Activated CD4-positive, alpha-beta T cell treated with anti-CD3 and anti-CD28 coated beads, Interleukin-10, Interleukin-2, amounts not matched to agents 100 ng/mL and 50 ng/mL, durations not matched to agents 16 hours and 8 hours (primary cell): ENCODE data around the gene ABHD17B.
"Not testable (repeated sequence)": the region's sequence is repeated elsewhere in the genome, so short reads cannot be mapped to it uniquely, and the experiment has no call there.

Experiments used
- DNase-seq: peaks from one replicate; pipeline ENCODE4 v3.0.0-alpha.2; 2020

ABHD17B gene

DNA sequence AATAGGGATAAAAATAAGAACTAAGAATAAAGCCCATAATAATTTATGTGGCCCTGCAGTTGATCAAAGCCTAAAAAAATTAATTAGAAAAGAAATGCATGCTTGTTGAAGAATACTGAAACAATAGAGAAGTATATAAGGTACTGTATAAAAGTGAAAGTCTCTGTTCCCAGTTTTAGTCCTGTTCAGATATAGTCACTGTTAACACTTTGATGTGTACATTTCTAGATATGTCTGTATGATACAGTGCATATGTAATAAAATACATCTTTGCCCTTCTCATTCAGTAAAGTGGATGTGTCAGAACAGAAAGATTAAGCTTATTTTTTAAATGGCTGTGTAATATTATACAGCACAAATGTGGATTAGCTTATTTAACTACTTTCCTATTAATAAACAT lies 4.5 kb upstream of the ABHD17B start:
- DNase-seq: peak; percentile 51

DNA sequence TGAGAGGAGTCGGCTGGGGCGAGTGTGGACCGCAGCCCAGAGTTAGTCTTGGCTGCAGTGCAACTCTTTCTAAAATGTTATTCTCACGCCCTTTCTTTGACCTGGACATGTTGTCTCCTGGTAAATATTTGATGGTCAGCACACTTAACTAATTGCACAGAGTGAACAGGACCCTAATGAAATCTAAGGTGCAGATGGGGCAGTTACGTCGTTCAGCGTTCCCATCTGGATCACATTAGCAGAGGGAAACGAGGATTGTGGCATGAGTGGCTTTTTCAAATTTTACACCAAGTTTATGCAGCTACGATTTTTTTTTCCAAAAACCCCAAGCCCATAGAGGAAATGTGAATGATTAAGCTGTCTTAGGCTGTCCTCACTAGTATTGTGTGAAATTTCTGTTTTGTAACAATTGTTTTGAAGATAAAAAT lies 929 bp upstream of the ABHD17B start:
- DNase-seq: no peak

DNA sequence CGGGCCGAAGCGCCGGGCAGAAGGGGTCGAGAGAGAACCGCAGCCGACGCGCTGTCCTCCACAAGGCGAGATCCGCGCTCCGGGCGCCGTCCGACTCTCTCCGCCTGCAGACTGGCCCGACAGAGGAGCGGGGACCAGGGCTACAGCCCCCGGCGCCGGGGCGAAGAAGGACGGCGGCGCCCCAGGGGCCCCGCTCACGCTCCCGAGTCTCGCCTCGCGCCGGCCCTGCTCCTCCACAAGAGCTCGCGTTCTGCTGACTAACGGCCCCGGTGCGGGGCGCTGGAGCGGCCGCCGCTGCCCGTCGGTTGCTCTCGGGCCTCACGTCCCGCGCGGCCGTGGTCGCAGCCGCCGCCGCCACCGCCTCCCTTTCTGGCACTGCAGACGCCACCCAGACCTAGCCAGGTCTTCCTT lies 338 bp downstream of the ABHD17B start:
- no peak for DNase-seq

DNA sequence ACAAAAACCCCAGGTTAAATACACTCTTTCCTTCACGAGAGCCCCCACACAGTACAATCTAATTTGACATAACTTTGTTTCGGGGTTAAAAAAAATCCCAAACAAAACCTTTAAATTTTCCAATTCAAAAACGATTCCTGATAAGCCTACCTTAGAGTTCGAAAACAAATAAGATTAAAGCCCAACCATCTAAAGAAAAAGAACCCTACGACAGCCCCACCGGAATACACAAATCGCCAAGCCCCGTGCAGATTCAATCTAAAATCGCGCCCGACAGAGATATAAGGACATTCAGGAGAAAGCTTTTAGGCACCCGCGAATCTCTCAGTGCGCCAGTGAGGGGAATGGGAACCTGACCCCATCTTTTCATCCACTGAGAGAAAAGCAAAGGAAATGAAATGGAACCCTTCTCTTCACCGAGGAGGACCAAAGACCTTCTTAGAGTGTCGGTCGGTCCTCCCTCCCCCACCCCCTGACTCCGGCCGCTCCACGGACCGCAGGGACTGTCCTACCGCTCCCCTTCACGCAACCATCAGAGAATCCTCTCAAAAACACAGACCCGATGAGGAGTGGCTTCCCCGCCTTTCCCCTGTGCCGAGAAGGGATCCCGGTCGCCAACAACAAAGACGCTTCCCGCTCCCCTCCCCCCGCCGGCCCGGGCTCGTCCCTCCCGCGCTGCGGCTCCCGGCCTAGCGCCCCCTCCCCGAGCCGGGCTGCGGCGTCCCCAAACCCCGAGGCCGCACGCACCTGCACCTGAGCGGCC lies 925 bp downstream of the ABHD17B start:
- peak; percentile 42 for DNase-seq

DNA sequence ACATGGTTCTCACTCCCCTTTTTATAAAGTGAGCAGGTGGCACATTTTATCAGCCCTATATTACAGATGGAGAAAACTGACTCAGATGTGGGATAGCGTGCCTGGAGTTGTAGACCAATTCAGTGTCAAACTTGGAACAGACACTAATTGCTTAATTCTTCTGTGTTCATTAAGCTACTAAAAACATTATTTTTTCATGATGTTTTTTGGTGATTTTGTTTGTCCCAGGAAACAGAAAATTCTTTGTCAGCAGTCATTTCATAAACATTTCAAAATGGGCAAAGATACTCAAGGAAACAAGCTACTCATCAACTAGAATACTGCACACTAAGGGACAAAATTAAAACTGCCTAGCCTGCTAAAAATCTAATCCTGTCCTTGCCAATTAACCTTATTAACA lies 2.2 kb downstream of the ABHD17B start:
- no peak for DNase-seq

DNA sequence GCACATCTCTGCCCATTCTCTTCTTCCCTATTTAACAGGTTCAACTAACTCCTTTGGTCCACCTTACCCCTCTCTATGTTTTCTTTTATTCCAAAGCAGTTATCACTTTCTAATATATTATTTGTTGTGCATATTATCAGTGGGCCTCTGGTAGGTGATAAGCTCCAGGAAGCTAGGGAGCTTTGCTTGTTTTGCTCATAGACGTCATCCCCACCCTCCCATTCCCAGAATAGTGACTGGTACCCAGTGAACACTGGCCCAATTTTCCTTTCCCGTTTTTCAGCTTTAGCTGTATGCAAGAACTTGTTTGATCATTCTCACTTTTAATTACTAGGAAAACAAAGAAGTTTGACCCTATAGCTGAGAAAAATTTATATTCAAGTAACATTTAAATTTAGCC lies 6.9 kb downstream of the ABHD17B start:
- DNase-seq: no peak

DNA sequence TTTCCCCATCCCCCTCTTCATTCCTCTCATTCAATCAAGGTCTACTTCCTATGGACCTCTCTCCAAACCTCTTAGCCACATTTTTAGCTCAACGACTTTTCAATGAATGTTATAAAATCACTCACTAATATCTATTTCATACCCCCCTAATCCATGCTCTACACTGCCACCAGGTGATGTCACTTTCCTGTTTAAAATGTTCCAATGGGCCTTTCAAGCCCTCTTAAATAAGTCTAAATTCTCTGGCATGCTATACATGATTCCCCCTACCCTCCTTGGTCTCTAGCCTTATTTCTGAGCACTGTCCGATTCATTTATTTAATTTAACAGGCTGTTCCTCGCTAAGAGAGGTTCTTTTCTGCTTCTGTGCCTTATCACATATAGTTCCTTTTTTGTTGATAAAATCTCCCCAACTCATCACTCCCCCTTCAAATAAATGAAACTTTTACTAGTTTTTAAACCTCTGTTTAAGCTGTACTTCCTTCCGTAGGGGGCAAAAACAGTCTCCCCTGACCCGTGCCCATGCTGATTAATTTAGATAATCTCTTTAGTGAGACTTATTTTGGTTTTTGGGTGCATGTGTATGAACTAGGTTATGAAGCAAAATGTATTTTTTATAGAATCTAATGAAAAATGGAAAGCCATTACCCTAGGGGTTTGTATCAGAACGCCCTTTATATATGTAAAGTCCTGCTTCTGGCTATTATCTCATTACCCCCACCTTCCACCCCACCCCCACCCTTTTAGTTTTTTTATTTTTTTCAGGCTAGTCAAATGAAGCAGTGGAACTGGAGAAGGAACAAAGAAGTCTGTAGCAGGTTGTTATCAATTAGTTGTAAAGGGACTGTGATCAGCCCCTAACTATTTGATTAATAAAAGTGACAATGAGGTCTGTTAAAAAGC lies 9.0 kb downstream of the ABHD17B start:
- no peak for DNase-seq

DNA sequence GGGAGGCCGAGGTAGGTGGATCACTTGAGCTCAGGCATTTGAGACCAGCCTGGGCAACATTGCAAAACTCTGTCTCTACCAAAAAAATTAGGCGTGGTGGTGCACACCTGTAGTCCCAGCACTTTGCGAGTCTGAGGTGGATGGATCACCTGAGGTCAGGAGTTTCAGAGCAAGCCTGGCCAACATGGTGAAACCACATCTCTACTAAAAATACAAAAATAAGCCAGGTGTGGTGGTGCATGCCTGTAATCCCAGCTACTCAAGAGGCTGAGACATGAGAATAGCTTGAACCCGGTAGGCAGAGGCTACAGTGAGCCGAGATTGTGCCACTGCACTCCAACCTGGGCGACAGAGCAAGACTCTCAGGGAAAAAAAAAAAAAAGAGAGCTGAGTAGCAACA lies 12.2 kb downstream of the ABHD17B start:
- not testable (repeated sequence) for DNase-seq

DNA sequence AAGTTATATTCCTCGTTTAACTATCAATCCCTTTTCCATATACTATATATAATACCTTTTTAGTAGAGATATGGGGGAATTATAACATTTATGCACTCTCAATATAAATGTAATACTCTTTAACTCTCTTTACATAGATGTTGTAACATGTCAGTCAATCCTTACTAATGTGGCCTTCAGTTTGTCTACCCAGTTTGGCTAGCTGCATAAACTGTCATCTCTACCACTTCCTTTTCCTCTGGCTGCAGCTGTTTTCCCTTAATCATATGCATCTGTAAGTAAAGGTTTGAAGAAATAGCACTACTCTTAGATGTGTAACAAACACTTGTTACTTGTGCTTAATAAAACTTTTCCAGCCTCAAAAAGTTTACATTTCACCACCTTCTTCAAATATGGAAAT lies 13.4 kb downstream of the ABHD17B start:
- DNase-seq: peak; percentile 68

DNA sequence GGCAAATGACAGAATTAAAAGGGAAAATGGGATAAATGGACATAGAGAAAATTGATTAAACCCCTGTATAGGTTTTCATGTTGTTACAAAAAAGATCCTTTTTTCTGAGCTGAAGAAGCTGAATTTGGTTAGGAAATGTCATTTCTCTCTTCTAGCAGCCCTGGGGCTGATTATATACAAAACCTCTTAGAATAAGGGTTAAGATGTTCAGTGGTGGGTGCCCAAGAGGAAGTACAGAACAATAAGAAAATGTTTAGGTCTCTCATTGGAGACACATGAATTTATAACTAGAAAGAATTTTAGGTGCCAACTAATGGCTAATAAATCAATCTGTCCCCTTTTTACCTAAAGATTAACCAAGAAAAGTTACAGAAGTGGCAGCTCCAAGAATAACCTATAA lies 14.2 kb downstream of the ABHD17B start:
- no peak for DNase-seq

DNA sequence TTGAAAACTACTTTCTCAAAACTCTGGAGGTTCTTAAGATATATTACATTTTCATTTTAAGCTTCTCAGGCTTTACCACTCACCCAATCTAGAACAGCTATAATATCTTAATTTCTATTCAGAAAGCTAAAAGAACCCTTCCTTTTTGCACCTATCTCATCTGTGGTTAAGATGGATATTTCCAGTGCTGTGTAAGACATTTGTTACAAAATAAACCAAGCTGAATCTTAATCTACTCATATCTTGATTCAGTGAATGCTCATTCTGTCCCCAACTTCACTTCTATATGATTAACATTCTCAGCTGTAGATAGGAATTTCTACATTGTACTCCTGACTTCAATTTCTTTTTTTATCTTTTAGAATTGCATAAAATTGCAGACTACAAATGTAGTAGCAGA lies 15.0 kb downstream of the ABHD17B start:
- DNase-seq: peak; percentile 30

DNA sequence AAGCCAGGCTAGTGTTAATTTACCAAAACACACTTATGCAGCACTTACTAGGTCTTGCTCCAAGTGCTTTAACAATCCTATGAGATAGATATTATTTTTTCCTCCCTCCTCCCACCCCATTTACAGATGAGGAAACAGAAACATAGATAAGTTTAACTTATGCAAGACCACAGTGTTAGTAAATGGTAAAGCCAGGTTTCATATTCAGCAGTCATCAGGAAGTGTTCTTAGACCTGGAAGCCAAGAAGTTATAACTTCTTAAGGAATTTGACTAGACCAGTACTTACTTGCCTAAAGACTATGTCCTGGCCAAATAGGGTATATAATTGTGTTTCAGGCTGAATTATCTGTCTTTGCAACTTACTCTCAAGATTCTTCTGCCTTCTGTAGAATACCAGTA lies 15.9 kb downstream of the ABHD17B start:
- peak; percentile 10 for DNase-seq

DNA sequence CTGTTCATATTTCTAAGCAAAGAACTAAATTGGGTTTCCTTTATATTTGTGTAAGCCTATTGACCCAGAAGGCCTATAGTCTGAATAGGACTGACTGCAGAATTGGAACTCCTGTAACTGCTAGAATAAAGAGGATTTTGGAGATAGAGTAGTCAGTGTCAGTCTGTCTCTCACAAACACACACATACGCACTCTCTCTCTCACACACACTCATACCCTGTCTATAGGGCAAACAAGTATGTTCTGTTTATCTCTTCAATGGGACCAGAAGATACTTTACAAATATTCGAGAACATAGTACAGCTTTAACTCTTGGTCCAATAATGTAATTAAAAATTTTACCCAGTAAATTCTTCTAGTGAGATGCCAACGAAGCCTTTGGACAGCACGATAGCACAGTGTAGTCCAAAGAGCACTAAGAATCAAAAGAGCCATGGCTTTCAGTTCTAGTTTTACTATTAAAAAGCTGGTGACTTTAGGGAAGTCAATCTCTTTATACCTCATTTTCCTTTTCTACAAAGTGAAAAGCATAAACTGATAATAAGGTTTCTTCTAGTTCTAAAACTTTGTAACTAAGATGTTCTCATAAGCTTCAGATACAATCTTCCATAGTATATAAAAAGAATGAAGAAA lies 19.3 kb downstream of the ABHD17B start:
- DNase-seq: no peak

DNA sequence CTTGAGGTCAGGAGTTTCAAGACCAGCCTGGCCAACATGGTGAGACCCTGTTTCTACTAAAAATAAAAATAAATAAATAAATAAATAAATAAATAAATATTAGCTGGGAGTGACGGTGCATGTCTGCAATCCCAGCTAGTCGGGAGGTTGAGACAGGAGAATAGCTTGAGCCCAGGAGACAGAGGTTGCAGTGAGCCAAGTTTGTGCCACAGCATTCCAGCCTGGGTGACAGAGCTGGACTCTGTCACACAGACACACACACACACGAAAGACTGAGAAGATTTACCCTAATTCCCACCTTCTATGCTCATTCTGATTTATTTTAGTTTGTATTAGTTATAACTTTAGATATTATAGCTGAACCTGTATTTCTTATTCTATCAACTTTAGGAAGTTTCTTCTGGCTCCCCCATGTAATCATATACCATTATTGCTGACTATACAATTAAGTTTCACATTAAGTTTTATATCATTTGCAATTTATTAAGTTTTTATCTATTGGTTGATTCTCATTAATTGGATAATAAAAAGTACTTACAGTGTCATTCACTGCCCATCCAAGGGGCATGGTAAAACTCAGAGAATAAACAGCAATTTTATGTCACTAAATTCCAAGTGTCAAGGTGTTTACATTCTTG lies 20.8 kb downstream of the ABHD17B start:
- DNase-seq: no peak

DNA sequence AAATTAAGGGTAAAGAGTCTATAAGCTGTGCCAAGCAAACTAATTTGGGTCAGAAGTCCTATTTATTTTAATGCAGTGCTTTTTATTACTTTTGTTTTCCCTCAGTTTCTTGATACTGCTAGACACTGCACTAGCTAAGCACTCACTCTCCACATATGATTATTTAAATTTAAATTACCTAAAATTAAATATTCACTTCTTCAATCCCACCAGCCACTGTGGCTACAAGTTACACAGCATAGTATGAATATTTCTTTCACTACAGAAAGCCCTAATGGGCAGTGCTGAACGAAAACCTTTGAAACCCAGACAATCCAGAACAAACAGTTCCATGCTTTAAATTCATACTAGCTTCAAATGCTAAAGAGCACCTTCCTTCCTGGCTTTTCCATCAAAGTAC lies 23.6 kb downstream of the ABHD17B start:
- no peak for DNase-seq

DNA sequence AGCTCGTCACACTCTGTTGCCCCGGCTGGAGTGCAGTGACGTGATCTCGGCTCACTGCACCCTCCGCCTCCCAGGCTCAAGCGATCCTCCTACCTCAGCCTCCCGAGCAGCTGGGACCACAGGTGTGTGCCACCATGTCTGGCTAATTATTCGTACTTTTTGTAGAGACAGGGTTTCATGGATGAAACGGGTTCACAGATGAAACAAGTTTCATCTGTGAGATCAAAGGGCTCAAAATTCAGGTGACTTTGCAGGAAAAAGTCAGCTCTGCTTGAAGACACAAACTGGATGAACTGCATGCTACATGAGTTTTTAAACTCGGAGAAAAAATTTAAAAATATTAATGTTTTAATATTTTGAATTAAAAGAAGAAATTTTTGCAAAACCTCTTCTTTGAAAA lies 24.5 kb downstream of the ABHD17B start:
- DNase-seq: no peak

DNA sequence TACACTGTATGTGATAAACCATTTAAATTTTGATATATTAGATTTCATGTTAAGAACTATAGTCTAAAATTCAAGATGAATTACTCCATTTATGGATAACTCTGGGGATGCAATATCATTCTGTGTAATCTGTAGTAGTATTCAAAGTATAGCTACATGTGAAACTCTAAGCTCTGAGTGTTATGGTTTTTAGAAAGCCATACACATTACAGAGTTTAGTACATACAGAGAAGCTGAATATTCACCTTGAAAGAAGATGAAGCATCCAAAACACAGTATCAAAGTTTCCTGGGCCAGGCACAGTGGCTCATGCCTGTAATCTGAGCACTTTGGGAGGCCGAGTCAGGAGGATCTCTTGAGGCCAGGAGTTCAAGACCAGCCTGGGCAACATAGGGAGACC lies 25.0 kb downstream of the ABHD17B start:
- peak; percentile 36 for DNase-seq

DNA sequence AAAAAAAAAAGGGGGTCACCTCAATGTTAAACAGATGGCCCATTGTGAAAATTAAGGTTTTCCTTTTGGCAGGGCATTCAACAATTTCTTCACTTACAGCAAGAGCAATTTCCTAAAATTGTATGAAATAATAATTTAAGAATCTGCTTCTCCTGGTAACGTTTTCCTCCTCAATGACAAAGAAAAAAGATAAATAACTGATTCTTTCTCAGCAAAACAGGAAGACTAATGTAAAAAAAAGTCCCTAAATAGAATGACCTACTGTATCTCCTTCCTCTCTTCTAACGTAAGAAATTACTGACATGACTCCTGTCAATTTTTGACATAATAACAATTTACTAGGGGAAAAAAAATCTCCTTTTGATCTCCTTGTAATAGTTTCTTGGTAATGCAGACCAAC lies 25.5 kb downstream of the ABHD17B start:
- DNase-seq: no peak

DNA sequence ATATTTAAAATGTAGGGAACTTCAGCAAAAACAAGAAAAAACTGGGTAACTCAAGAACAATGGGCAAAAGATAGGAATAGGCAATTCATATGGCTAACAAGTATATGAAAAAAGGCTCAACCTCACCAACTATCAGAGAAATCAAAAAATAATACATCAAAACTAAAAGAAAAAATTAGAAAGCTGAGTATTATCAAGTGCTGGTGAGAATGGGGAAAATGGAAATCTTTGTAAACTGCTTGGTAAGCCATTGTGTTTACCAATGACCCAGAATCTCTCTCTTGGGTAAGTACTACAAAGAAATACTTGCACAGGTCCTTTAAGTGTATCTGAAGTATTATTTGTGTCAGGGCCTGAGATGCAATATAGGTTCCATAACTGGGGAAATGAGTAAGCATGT lies 27.0 kb downstream of the ABHD17B start:
- no peak for DNase-seq

DNA sequence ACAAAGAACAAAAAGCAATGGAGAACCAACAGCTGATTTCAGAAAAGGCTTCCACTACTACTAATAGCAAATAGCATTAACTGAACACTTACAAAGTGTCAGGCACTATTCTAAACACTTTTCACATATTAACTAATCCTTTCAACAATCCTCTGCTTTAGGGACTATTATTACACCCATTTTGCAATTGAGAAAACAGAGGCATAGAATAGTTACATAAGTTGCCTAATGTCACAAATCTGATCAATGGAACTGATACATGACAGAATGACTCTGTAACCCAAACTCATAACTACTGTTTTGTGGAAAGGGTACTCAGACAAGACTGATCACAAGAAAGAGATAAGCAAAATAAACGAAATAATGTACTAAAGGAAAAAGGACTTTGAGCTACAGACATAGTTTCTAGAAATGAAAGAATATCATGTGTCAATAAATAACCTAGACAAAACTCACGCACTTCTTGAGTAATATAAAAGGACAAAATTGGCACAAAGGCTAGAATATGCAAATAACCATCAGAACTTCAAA lies 31.3 kb downstream of the ABHD17B start:
- no peak for DNase-seq

DNA sequence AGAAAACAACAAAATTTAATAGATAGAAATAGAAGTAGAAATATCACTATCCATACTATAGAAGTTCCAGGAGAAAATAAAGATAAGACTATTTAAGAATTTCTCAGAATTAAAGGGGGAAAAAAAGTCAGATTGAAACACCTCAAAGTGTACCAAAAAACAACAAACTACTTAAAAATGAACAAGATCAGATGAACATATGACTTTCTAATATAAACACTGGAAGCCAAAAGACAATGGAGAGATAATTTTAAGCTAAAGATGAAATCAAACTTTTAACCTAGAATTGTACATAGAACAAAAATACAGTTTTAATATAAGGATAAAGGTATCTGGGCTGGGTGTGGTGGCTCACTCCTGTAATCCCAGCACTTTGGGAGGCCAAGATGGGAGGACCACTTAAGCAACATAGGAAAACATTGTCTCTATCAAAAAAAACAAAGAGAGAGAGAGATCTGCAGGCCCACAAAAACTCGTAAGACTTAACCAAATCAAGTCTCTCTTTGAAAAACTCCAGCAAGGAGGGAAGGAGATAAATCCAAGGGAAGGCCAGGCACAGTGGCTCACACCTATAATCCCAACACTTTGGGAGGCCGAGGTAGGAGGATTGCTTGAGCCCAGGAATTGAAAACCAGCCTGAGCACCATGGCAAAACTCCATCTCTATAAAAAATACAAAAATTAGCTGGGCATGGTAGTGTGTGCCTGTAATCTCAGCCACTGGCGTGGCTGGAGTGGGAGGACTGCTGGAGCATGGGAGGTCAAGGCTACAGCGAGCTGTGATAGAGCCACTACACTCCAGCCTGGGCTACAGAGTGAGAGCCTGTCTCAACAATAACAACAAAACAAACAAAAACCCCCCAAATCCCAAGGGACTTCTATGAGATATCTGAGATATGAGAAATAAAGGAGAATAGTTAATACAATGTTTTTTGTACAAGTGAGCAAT lies 32.4 kb downstream of the ABHD17B start:
- DNase-seq: no peak

DNA sequence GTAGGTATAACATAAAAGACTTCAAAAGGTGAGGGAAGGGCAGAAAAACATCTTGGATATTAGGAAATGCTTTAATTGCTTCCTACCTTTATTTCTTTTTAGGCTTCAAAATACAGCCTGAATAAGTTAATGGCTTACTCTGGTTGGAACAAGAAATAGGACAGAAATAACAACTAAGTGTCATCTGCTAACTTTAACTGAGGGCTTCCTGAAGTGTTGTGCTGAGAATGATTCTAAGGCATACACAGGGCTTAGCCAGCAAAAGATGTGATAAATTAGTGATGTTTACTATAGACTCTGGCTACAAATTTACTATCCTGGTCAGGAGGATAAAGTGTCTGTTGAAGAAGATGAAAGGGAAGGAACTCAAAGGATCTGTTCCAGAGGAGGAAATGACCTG lies 34.2 kb downstream of the ABHD17B start:
- no peak for DNase-seq
